WTC11 (cell line): ENCODE data around the gene CD109. TPM values are rescaled to one million over a fixed set of nuclear protein-coding genes. Genes with fewer than 3 reads are reported as not detected.
"Not testable (repeated sequence)": the region's sequence is repeated elsewhere in the genome, so short reads cannot be mapped to it uniquely, and the experiment has no call there.

Source experiments
- ATAC-seq: fragments of 200-7000 bp; cut with Tn5 transposase; 2 replicates; pipeline ENCODE4 v1.10.0; 2021; ENCODE audit warnings: mild to moderate bottlenecking, moderate library complexity
- CTCF ChIA-PET: fragments of 300-600 bp; sonication (Branson Sonifier 250); formaldehyde crosslinking; loops from one replicate; lab custom pipeline; 2021; ENCODE audit warnings: antibody characterized with exemption; lab: Charles Lee
- POLR2A ChIA-PET: fragments of 350-600 bp; sonication (Branson Sonifier 250); formaldehyde crosslinking; loops from one replicate; lab custom pipeline; 2021; ENCODE audit warnings: antibody characterized with exemption; lab: Charles Lee
- DNase-seq: peaks from one replicate; pipeline ENCODE4 v3.0.0; 2021; ENCODE audit warnings: low spot score
- H3K27ac Mint-ChIP-seq: 2 replicates; pipeline ENCODE4 v1.8.0; 2021; ENCODE audit warnings: mixed read lengths
- H3K27me3 Mint-ChIP-seq: 2 replicates; pipeline ENCODE4 v1.8.0; 2021; ENCODE audit warnings: low read depth, mild to moderate bottlenecking, moderate library complexity, mixed read lengths
- H3K36me3 Mint-ChIP-seq: 2 replicates; pipeline ENCODE4 v1.8.0; 2021; ENCODE audit warnings: mixed read lengths
- H3K4me1 Mint-ChIP-seq: 2 replicates; pipeline ENCODE4 v1.8.0; 2022; ENCODE audit warnings: mixed read lengths
- H3K4me3 Mint-ChIP-seq: 2 replicates; pipeline ENCODE4 v1.8.0; 2021; ENCODE audit warnings: mild to moderate bottlenecking, moderate library complexity, mixed read lengths
- H3K9me3 Mint-ChIP-seq: 2 replicates; pipeline ENCODE4 v1.8.0; 2021; ENCODE audit warnings: mixed read lengths
- ATF3 ChIP-seq: sonication (generic); formaldehyde crosslinking; conservative IDR thresholded peaks from 2 replicates; pipeline ENCODE4 v1.8.1; 2022; ENCODE audit warnings: mild to moderate bottlenecking, missing genetic modification reagents
- CBFB ChIP-seq: sonication (generic); formaldehyde crosslinking; IDR thresholded peaks from 2 replicates; pipeline ENCODE4 v1.8.1; 2022; ENCODE audit warnings: mild to moderate bottlenecking, low read depth, missing genetic modification reagents
- ESRRA ChIP-seq: sonication (generic); formaldehyde crosslinking; IDR thresholded peaks from 2 replicates; pipeline ENCODE4 v1.8.1; 2022; ENCODE audit warnings: mild to moderate bottlenecking, missing genetic modification reagents, borderline replicate concordance
- FOXJ3 ChIP-seq: sonication (generic); formaldehyde crosslinking; IDR thresholded peaks from 2 replicates; pipeline ENCODE4 v1.9.0; 2021; ENCODE audit warnings: missing genetic modification reagents, mild to moderate bottlenecking, borderline replicate concordance
- FOXK1 ChIP-seq: sonication (generic); formaldehyde crosslinking; IDR thresholded peaks from 2 replicates; pipeline ENCODE4 v1.8.0; 2022; ENCODE audit warnings: mild to moderate bottlenecking, moderate library complexity, missing genetic modification reagents
- FOXP1 ChIP-seq: sonication (generic); formaldehyde crosslinking; IDR thresholded peaks from 2 replicates; pipeline ENCODE4 v1.8.0; 2022; ENCODE audit warnings: missing genetic modification reagents, mild to moderate bottlenecking, moderate library complexity, borderline replicate concordance
- GABPB1 ChIP-seq: sonication (generic); formaldehyde crosslinking; IDR thresholded peaks from 2 replicates; pipeline ENCODE4 v1.8.1; 2023; ENCODE audit warnings: mild to moderate bottlenecking, missing genetic modification reagents
- GTF2I ChIP-seq: fragments of 250-450 bp; sonication (Bioruptor Pico); conservative IDR thresholded peaks from 2 replicates; pipeline ENCODE4 v1.4.0; 2021; ENCODE audit warnings: mild to moderate bottlenecking
- JUN ChIP-seq: sonication (generic); formaldehyde crosslinking; IDR thresholded peaks from 2 replicates; pipeline ENCODE4 v1.8.0; 2023; ENCODE audit warnings: mild to moderate bottlenecking, missing genetic modification reagents
- MLX ChIP-seq: sonication (generic); formaldehyde crosslinking; IDR thresholded peaks from 2 replicates; pipeline ENCODE4 v1.8.1; 2023; ENCODE audit warnings: mild to moderate bottlenecking, missing genetic modification reagents, moderate library complexity
- MXD4 ChIP-seq: fragments of 250-450 bp; sonication (Bioruptor Pico); IDR thresholded peaks from 2 replicates; pipeline ENCODE4 v1.8.0; 2021; ENCODE audit warnings: mild to moderate bottlenecking, moderate library complexity, borderline replicate concordance
- MYBL2 ChIP-seq: sonication (generic); formaldehyde crosslinking; IDR thresholded peaks from 2 replicates; pipeline ENCODE4 v1.8.1; 2023; ENCODE audit warnings: mild to moderate bottlenecking, moderate library complexity, missing genetic modification reagents
- NFYB ChIP-seq: sonication (generic); formaldehyde crosslinking; conservative IDR thresholded peaks from 2 replicates; pipeline ENCODE4 v1.8.0; 2022; ENCODE audit warnings: low read depth, missing genetic modification reagents
- PRRX2 ChIP-seq: fragments of 250-450 bp; sonication (Bioruptor Pico); IDR thresholded peaks from 2 replicates; pipeline ENCODE4 v1.8.0; 2021; ENCODE audit warnings: mild to moderate bottlenecking
- RELA ChIP-seq: sonication (generic); formaldehyde crosslinking; IDR thresholded peaks from 2 replicates; pipeline ENCODE4 v1.8.1; 2022; ENCODE audit warnings: missing genetic modification reagents, mild to moderate bottlenecking, borderline replicate concordance
- SP1 ChIP-seq: sonication (generic); formaldehyde crosslinking; conservative IDR thresholded peaks from 2 replicates; pipeline ENCODE4 v1.8.1; 2022; ENCODE audit warnings: missing genetic modification reagents
- TP53 ChIP-seq: sonication (generic); formaldehyde crosslinking; IDR thresholded peaks from 2 replicates; pipeline ENCODE4 v1.8.1; 2023; ENCODE audit warnings: mild to moderate bottlenecking, missing genetic modification reagents
- ZBTB21 ChIP-seq: sonication (generic); formaldehyde crosslinking; IDR thresholded peaks from 2 replicates; pipeline ENCODE4 v1.8.1; 2023; ENCODE audit warnings: mild to moderate bottlenecking, missing genetic modification reagents, borderline replicate concordance
- ZNF232 ChIP-seq: sonication (generic); formaldehyde crosslinking; IDR thresholded peaks from 2 replicates; pipeline ENCODE4 v1.8.0; 2022; ENCODE audit warnings: mild to moderate bottlenecking, missing genetic modification reagents
- total RNA-seq: library from RNA; stranded (reverse); gene quantifications from 3 replicates; pipeline ENCODE4 v1.2.3, GENCODE V29; 2021
- TF ChIP-seq, protein P1 (sequence below): sonication (generic); formaldehyde crosslinking; IDR thresholded peaks from 2 replicates; pipeline ENCODE4 v1.8.1; 2023; ENCODE audit warnings: mild to moderate bottlenecking, missing genetic modification reagents, moderate library complexity
- TF ChIP-seq, protein P2 (sequence below): fragments of 200-600 bp; IDR thresholded peaks from 2 replicates; pipeline ENCODE4 v1.8.0; 2022; ENCODE audit warnings: antibody characterized with exemption

CD109 gene
- total RNA-seq, 1 experiment from 2014 or later, result 4.5 TPM

DNA sequence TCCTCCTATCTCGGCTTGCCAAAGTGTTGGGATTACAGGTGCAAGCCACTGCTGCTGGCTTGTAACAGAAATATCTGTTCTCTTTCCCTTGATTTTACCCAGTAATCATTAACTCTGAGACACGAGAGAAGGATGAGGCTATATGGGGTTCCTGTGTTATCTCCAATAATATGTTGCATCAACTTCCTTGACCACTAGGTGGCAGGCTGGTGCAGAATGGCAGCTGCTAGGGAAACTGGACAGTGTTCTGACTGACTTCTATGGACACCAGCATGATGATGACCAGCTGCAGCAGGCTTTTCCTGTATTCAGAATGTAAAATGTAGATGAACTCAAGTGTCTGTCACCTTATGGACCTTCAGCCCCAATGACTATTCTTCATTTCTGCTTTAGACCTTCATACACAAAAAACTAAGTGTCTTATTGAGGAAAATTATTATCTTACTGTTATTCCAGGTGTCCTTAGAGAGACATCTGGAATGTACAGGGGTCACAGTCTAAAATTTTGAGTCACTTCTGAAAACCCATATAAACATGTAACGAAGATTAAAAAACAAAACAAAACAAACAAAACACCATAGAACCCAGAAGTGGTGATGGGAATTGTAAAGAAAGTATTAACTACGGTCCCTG lies 20.4 kb upstream of the CD109 start:
- ATAC-seq, result peak; percentile 95
- CTCF ChIA-PET, result interaction anchor here (0.6 to 4.9 kb wide), 13 partner anchors 10 to 74 kb away, joined by 3 to 40 read pairs (median 4); no protein-coding TSS in a partner anchor
- H3K4me1 Mint-ChIP-seq, result no peaks in the 10 kb centered on the region

GRCh38 chr6:73679009-73679408 lies 17.0 kb upstream of the CD109 start:
- TF ChIP-seq ESRRA (no peak), JUN (CRISPR knock-in tag) (no peak), RELA (CRISPR knock-in tag) (no peak), GABPB1 (CRISPR knock-in tag) (no peak), FOXK1 (no peak), MXD4 (CRISPR knock-in tag) (no peak), ZBTB21 (CRISPR knock-in tag) (no peak), FOXP1 (CRISPR knock-in tag) (no peak), MLX (CRISPR knock-in tag) (no peak), ATF3 (no peak), MYBL2 (CRISPR knock-in tag) (no peak), ZNF232 (CRISPR knock-in tag) (no peak), PRRX2 (CRISPR knock-in tag) (no peak), NFYB (no peak), TP53 (CRISPR knock-in tag) (no peak), GTF2I (CRISPR knock-in tag) (no peak), SP1 (CRISPR knock-in tag) (no peak), FOXJ3 (no peak)
- TF ChIP-seq, protein P1, sequence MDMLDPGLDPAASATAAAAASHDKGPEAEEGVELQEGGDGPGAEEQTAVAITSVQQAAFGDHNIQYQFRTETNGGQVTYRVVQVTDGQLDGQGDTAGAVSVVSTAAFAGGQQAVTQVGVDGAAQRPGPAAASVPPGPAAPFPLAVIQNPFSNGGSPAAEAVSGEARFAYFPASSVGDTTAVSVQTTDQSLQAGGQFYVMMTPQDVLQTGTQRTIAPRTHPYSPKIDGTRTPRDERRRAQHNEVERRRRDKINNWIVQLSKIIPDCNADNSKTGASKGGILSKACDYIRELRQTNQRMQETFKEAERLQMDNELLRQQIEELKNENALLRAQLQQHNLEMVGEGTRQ (CRISPR knock-in tag), result no peak
- TF ChIP-seq, all 79 proteins: peak for 0
- H3K9me3 Mint-ChIP-seq, result peaks cover 27% of the 10 kb centered on the region
- no peak overlapping the region for H3K27ac Mint-ChIP-seq
- peaks cover 8% of the 10 kb centered on the region; the same call in 1 of the 2 replicates for H3K27me3 Mint-ChIP-seq
- ATAC-seq (no peak), DNase-seq (no peak)
- ChIA-PET CTCF (no interaction called here), POLR2A (no interaction called here)
- peaks cover 18% of the 10 kb centered on the region for H3K36me3 Mint-ChIP-seq
- H3K4me1 Mint-ChIP-seq, result no peaks in the 10 kb centered on the region
- H3K4me3 Mint-ChIP-seq, result no peak overlapping the region

More for the DNA sequence above, 20.4 kb upstream of the CD109 start:
- DNase-seq, result peak; percentile 78
- no peak overlapping the region for H3K4me3 Mint-ChIP-seq
- POLR2A ChIA-PET, result no interaction called here
- no peaks in the 10 kb centered on the region for H3K27me3 Mint-ChIP-seq
- no peak overlapping the region for H3K27ac Mint-ChIP-seq
- TF ChIP-seq, protein P2, sequence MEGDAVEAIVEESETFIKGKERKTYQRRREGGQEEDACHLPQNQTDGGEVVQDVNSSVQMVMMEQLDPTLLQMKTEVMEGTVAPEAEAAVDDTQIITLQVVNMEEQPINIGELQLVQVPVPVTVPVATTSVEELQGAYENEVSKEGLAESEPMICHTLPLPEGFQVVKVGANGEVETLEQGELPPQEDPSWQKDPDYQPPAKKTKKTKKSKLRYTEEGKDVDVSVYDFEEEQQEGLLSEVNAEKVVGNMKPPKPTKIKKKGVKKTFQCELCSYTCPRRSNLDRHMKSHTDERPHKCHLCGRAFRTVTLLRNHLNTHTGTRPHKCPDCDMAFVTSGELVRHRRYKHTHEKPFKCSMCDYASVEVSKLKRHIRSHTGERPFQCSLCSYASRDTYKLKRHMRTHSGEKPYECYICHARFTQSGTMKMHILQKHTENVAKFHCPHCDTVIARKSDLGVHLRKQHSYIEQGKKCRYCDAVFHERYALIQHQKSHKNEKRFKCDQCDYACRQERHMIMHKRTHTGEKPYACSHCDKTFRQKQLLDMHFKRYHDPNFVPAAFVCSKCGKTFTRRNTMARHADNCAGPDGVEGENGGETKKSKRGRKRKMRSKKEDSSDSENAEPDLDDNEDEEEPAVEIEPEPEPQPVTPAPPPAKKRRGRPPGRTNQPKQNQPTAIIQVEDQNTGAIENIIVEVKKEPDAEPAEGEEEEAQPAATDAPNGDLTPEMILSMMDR, result peak; percentile 85
- no peak for TF ChIP-seq MYBL2 (CRISPR knock-in tag)
- TF ChIP-seq SP1 (CRISPR knock-in tag), result no peak
- TF ChIP-seq CBFB (CRISPR knock-in tag), result no peak
- TF ChIP-seq TP53 (CRISPR knock-in tag), result no peak
- TF ChIP-seq GABPB1 (CRISPR knock-in tag), result 0 out of 2 replicates have a peak, but pooled peaks have one; percentile 18
- H3K9me3 Mint-ChIP-seq, result no peaks in the 10 kb centered on the region
- H3K36me3 Mint-ChIP-seq, result no peaks in the 10 kb centered on the region

- ATAC-seq, POLR2A ChIA-PET, H3K4me1 Mint-ChIP-seq, H3K27me3 Mint-ChIP-seq, CTCF ChIA-PET, DNase-seq, H3K27ac Mint-ChIP-seq, H3K4me3 Mint-ChIP-seq: not testable (repeated sequence)
- Mint-ChIP-seq H3K9me3 (peaks cover 34% of the 10 kb centered on the region), H3K36me3 (peaks cover 20% of the 10 kb centered on the region)
Observed at GRCh38 chr6:73679846-73680245, 16.2 kb upstream of the CD109 start.
